Immature natural killer cell (primary cell): ENCODE measurements around the gene PTK7. TPM values are rescaled to one million over a fixed set of nuclear protein-coding genes. Genes with fewer than 3 reads are reported as not detected.

Source experiments
- DNase-seq, 3 donors: peaks; one replicate each; pipeline ENCODE4 v3.0.0; 2022; ENCODE audit warnings: mixed read lengths in 1 of 3
- H3K27ac Mint-ChIP-seq, 6 donors: one replicate each; pipeline ENCODE4 v1.8.0; 2020; ENCODE audit warnings: mixed read lengths in 6 of 6, mild to moderate bottlenecking in 5 of 6, inconsistent platforms in 4 of 6, moderate library complexity in 3 of 6
- H3K27me3 Mint-ChIP-seq, 3 donors: one replicate each; pipeline ENCODE4 v1.8.0; 2020 to 2021; ENCODE audit warnings: low read depth in 3 of 3, mild to moderate bottlenecking in 3 of 3, mixed read lengths in 3 of 3, moderate library complexity in 3 of 3, inconsistent platforms in 1 of 3
- H3K36me3 Mint-ChIP-seq, 3 donors: one replicate each; pipeline ENCODE4 v1.8.0; 2020; ENCODE audit warnings: mixed read lengths in 3 of 3, inconsistent platforms in 2 of 3, mild to moderate bottlenecking in 2 of 3
- H3K4me1 Mint-ChIP-seq, 2 donors: one replicate each; pipeline ENCODE4 v1.8.0; 2020; ENCODE audit warnings: inconsistent platforms in 2 of 2, mild to moderate bottlenecking in 2 of 2, mixed read lengths in 2 of 2, moderate library complexity in 1 of 2
- H3K4me3 Mint-ChIP-seq, 5 donors: one replicate each; pipeline ENCODE4 v1.8.0; 2020; ENCODE audit warnings: mild to moderate bottlenecking in 5 of 5, mixed read lengths in 5 of 5, inconsistent platforms in 3 of 5, moderate library complexity in 3 of 5
- H3K9me3 Mint-ChIP-seq, 6 donors: one replicate each; pipeline ENCODE4 v1.8.0; 2020; ENCODE audit warnings: mild to moderate bottlenecking in 6 of 6, mixed read lengths in 6 of 6, inconsistent platforms in 4 of 6, moderate library complexity in 3 of 6
- polyA plus RNA-seq, 3 donors: library from polyadenylated mRNA; unstranded; fragments of 300-500 nt; fragmentation: Illumina TruSeq; gene quantifications; one replicate each; pipeline ENCODE4 v1.2.3, GENCODE V29; 2021

The PTK7 gene
- polyA plus RNA-seq, 3 donors from 2014 or later: 1.1 TPM; not detected in 1

DNA sequence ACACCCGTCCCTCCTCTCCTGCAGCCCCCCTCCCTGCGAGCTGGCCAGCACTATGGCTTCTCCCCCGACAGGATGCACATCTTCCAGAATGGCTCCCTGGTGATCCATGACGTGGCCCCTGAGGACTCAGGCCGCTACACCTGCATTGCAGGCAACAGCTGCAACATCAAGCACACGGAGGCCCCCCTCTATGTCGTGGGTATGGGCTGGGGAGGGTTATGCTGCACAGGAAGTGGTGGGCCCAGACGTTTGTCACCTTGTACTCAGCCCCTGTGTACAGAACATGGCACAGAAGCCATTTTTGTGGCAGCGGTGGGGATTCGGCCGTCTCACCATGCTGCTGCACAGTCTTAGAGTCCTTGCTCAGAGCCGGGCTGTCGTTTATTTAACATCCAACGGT lies 66.0 kb downstream of the PTK7 start:
- no peaks in the 10 kb centered on the region for H3K36me3 Mint-ChIP-seq
- peaks cover 0 to 5% (median 0%) of the 10 kb centered on the region in 3 donors for H3K27me3 Mint-ChIP-seq
- H3K4me1 Mint-ChIP-seq: peaks cover 13 to 19% of the 10 kb centered on the region in 2 donors
- peak; percentile 6 to 9 (median 9) for DNase-seq
- no peaks in the 10 kb centered on the region for H3K9me3 Mint-ChIP-seq
- H3K27ac Mint-ChIP-seq: peak overlapping the region in 3 of 6 donors; percentile 45 to 87 (median 63)
- peak overlapping the region in 2 of 5 donors; percentile 10 to 25 for H3K4me3 Mint-ChIP-seq

DNA sequence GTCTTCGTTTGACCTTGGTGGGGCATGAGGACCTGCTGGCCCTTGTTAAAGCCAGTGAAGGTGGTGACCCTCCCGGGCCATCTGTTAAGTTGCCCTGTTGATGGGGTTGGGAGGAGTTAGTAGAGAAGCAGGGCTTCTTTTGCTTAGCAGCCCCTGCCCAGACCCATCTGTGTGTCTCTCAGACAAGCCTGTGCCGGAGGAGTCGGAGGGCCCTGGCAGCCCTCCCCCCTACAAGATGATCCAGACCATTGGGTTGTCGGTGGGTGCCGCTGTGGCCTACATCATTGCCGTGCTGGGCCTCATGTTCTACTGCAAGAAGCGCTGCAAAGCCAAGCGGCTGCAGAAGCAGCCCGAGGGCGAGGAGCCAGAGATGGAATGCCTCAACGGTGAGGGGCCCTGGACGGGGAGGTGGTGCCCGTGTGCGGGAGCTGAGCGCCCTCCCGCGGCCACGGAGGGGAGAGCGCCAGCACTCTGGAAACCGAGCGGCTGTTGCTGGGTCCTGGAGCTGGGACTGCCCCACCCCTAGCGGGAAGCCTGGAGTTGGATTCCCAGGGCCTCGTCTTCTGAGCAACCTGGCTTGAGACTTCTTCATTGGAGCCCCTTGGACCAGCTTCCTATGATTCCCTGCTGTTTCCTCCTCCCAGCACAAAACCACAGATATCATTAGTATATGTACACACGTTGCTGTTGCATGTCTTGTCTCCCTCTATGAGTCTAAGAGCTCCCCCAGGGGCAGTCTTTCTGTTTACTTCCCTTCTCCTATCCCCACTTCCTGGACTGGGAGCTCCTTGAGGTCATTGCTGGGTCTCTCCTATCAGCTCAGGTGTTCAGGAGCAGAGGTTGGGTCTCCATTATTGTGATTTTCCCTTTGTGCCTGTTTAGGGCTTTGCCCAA lies 67.4 kb downstream of the PTK7 start:
- Mint-ChIP-seq H3K27me3 (peaks cover 0 to 5% (median 0%) of the 10 kb centered on the region in 3 donors), H3K9me3 (no peaks in the 10 kb centered on the region), H3K27ac (peak overlapping the region in 2 of 6 donors; percentile 11 to 26), H3K36me3 (no peaks in the 10 kb centered on the region), H3K4me3 (peak overlapping the region in 2 of 5 donors; percentile 24 to 42), H3K4me1 (peaks cover 13 to 19% of the 10 kb centered on the region in 2 donors)
- DNase-seq: peak; percentile 42 to 64 (median 51)

DNA sequence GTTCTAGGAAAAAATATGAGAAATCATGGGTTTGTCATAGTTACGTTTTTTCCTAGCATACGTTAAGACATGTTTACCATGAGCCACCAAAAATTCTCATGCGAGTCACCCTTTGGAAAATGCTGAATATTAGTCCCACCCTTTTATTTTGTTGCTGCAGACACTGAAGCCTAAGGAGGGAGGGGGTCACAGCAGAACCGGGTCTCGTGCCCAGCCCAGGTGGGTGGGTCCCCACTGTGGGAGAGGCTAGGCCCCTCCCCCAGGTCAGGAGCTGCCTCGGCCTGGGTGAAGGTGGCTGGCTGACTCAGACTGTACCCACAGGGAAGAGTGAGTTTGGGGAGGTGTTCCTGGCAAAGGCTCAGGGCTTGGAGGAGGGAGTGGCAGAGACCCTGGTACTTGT lies 68.8 kb downstream of the PTK7 start:
- Mint-ChIP-seq H3K9me3 (no peaks in the 10 kb centered on the region), H3K27ac (no peak overlapping the region), H3K4me3 (no peak overlapping the region)

DNA sequence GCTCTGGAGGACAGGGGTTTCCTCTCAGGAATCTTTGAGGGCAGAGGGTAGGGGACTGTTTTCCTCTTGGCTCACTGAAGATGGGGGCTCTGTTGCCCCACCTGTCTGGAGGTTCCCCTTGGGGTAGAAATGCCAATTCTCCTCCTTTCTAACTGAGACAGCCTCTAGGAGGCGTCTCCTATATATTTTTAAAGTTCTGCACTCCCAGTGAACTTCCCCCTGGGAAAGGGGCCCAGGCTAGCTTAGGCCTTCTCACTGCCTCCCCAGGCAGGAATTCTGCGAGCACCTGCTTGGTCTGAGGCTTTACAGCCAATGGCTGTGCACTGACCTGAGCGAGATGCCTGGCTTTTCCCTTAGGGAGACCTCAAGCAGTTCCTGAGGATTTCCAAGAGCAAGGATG lies 70.1 kb downstream of the PTK7 start:
- Mint-ChIP-seq H3K4me3 (no peak overlapping the region), H3K36me3 (no peaks in the 10 kb centered on the region), H3K27me3 (peaks cover 0 to 3% (median 0%) of the 10 kb centered on the region in 3 donors), H3K4me1 (peaks cover 13 to 17% of the 10 kb centered on the region in 2 donors), H3K27ac (peak overlapping the region in 1 of 6 donors; percentile 40), H3K9me3 (no peaks in the 10 kb centered on the region)
- DNase-seq: no peak

More for the DNA sequence above, 68.8 kb downstream of the PTK7 start:
- Mint-ChIP-seq H3K4me1 (peaks cover 13 to 19% of the 10 kb centered on the region in 2 donors), H3K27me3 (peaks cover 0 to 5% (median 0%) of the 10 kb centered on the region in 3 donors), H3K36me3 (no peaks in the 10 kb centered on the region)
- DNase-seq: no peak

DNA sequence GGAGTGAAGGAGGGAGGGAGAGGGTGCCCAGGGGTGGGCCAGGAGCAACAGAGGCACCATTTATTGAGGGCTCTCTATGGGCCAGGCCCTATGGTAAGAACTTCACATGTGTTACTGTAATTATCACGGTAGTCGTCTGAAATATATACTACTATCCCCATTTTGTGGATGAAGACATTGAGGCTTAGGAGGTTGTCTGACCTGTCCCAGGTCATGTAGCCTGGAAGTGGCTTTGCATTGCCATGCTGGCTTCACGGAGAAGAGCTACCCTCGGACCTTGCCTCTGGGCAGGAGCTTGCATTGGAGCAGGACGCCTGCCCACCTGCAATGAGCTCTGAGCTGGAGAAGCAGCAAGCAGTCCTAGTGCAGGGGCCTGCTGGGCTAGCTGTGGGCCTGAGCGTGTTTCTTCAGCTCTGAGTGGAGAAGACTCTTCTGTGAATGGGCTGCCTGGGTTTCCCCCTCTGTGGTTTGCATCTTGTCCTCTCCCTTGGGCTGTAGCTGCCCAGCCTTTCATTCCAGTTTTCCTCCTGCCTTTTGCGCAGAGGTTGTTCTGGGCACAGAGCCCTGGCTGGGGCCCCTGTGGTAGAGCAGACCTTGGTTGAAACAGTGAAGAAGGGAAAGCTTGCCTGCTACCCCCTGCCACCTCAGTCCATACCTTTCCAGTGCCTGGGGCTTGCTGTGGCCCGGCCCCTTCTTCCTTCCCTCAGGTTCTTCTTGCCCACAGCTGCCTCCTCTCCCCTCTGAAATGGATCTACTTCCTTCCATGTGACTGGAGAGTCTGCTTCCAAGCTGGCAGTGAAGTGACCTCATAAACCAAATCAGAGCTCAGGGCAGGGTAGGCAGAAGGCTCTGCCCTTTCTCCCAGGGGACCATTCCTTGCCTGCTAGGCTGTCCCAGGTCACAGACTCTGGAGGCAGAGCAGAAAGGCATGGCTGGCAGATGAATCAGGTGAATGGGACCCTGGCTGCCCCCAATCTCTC lies 70.9 kb downstream of the PTK7 start:
- no peak for DNase-seq
- H3K4me3 Mint-ChIP-seq: no peak overlapping the region
- peaks cover 12 to 16% of the 10 kb centered on the region in 2 donors for H3K4me1 Mint-ChIP-seq
- no peaks in the 10 kb centered on the region for H3K9me3 Mint-ChIP-seq
- H3K27me3 Mint-ChIP-seq: peaks cover 0 to 3% (median 0%) of the 10 kb centered on the region in 3 donors
- H3K36me3 Mint-ChIP-seq: no peaks in the 10 kb centered on the region
- H3K27ac Mint-ChIP-seq: peak overlapping the region in 1 of 6 donors; percentile 40

DNA sequence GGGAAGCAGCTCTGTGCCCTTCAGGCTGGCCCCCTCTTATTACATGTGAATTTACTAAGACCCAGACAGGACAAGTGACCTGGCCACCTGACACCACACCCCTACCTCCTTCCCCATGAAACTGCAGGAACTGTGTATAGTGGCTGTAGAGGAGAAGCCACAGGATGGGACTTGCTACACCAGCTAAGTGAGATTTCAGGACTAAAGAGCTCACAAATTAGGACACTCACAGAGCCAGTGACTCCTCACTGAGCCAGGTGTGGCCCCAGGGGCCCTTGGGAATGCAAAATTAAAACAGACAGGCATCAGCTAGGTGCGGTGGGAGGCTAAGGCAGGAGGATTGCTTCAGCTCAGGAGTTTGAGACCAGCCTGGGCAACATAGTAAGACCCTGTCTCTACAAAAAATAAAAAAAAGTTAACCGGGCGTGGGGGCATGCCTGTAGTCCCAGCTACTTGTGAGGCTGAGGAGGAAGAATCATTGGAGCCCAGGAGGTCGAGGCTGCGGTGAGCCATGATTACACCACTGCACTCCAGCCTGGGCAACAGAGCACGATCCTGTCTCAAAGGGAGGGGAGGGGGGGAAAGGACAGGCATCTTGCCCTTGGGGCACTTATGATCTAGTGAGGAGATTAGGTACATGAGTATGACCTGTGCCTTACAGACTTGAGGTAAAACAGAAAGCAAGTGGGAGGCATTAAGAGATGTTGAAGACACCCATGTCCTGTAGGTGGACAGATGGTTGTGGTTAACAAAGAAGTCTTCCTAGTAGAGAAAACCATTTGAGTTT lies 71.8 kb downstream of the PTK7 start:
- Mint-ChIP-seq H3K4me3 (no peak overlapping the region), H3K9me3 (no peaks in the 10 kb centered on the region), H3K27ac (no peak overlapping the region), H3K36me3 (no peaks in the 10 kb centered on the region), H3K27me3 (peaks cover 0 to 3% (median 0%) of the 10 kb centered on the region in 3 donors), H3K4me1 (peaks cover 4 to 10% of the 10 kb centered on the region in 2 donors)
- no peak for DNase-seq

DNA sequence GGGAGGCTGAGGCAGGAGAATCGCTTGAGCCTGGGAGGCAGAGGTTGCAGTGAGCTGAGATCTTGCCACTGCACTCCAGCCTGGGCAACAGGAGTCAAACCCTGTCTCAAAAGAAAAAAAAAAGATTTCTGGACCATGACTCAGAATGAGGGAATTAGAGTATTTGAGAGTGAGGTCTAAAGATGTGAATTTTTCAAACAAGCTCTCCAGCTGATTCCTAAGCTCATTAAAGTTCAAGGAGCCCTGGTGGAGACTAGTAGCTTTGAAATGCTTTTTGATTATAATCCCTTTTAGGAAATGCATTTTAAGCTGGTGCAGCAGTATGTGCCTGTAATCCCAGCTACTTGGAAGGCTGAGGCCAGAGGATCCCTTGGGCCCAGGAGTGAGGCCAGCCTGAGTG lies 73.2 kb downstream of the PTK7 start:
- H3K36me3 Mint-ChIP-seq: no peaks in the 10 kb centered on the region
- H3K27ac Mint-ChIP-seq: no peak overlapping the region
- DNase-seq: no peak
- H3K9me3 Mint-ChIP-seq: no peaks in the 10 kb centered on the region
- no peaks in the 10 kb centered on the region for H3K4me1 Mint-ChIP-seq
- H3K4me3 Mint-ChIP-seq: no peak overlapping the region
- H3K27me3 Mint-ChIP-seq: no peaks in the 10 kb centered on the region

DNA sequence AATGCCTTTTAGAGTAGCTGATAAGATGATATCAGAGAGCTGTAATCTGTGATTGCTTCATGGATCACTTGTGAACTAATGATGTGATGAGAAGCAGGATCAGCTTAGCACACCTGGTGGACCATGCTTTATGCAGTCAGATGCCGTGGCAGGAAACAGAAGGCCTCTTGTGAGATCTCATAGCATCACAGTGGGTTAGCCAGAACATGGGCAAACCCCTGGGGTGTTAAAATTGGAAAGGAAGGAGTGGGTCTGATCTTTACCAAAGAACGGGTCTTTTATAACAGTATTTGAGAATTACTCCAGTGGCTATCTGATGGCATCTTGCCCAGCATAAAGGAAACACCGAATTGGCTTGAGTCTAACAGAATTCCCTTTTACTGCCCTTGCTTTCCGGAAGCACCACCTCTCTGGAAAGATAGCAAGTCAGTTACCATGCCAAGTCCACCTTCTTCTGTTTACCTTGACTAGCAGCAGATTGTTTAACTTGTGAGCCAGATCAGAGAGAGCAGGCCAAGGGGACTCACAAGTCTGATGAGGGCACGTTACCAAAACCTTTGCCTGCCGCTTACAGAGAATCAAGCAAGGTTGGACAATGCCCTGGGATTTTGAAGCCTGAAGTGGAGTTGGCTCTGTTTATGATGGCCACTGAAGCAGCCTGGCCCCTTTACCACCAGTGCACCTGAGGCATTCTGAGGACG lies 74.1 kb downstream of the PTK7 start:
- no peaks in the 10 kb centered on the region for H3K9me3 Mint-ChIP-seq
- no peak overlapping the region for H3K27ac Mint-ChIP-seq
- H3K4me1 Mint-ChIP-seq: no peaks in the 10 kb centered on the region
- DNase-seq: no peak
- no peak overlapping the region for H3K4me3 Mint-ChIP-seq
- no peaks in the 10 kb centered on the region for H3K36me3 Mint-ChIP-seq
- H3K27me3 Mint-ChIP-seq: no peaks in the 10 kb centered on the region

DNA sequence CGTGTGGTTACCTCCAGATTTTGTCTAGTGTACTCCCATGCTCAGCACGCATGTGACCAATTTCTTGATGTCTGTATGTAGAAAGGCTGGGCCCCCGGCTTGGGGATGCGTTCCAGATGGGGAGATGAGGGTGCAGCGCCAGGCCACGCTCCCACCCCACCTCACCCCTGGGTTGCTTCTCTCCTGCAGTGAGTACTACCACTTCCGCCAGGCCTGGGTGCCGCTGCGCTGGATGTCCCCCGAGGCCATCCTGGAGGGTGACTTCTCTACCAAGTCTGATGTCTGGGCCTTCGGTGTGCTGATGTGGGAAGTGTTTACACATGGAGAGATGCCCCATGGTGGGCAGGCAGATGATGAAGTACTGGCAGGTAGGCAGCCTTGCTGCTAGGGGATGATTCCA lies 83.5 kb downstream of the PTK7 start:
- Mint-ChIP-seq H3K36me3 (no peaks in the 10 kb centered on the region), H3K27me3 (no peaks in the 10 kb centered on the region), H3K9me3 (no peaks in the 10 kb centered on the region), H3K27ac (no peak overlapping the region), H3K4me1 (no peaks in the 10 kb centered on the region), H3K4me3 (no peak overlapping the region)
- DNase-seq: no peak

DNA sequence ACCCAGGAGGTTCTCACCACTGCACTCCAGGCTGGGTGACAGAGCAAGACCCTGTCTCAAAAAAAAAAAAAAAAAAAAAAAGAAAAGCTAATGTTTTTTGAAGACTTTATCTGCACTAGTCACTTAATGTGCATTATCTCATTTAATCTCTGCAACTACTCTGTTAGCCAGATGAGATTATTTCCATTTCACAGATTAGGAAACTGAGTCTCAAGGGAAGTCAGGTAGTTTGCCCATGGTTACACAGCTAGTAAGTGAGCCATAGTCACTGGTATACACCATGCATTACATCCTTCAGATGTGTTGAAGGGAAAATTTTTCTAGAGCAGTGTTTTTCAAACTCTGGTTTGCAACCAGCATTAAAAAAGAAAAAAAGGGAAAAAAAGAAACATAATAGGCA lies 87.8 kb downstream of the PTK7 start:
- DNase-seq: no peak
- Mint-ChIP-seq H3K9me3 (no peaks in the 10 kb centered on the region), H3K36me3 (no peaks in the 10 kb centered on the region), H3K27me3 (no peaks in the 10 kb centered on the region), H3K4me1 (no peaks in the 10 kb centered on the region), H3K27ac (no peak overlapping the region), H3K4me3 (no peak overlapping the region)

DNA sequence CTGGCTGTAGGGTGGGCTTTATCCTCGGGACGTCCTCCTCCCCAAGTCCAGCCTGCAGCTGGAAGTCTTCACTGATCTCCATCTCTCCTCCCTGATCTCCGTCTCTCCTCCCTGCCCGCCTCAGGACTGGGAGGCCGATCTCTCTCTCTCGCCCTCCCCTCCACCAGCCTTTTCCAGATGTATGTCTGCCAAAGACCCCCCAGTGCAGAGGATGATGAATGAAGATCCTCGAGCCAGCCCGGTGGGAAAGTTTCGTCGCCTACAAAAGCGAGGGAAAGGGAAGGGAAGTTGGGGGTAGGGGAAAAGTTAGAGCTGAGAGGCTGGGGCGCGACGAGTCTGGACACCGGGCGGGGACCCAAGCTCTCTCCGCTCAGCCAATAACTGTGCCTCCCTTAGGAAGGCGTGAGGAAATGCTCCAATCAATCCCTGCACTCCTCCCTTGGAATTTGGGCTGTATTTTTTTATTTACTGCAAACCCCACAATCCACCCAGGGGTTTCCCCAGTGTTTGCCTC lies 94.4 kb downstream of the PTK7 start:
- peaks cover 45 to 48% of the 10 kb centered on the region in 2 donors for H3K4me1 Mint-ChIP-seq
- peak overlapping the region; percentile 85 to 99 (median 96) for H3K27ac Mint-ChIP-seq
- H3K27me3 Mint-ChIP-seq: peaks cover 5 to 9% (median 8%) of the 10 kb centered on the region in 3 donors
- no peak for DNase-seq
- H3K9me3 Mint-ChIP-seq: no peaks in the 10 kb centered on the region
- H3K4me3 Mint-ChIP-seq: peak overlapping the region; percentile 85 to 97 (median 94)
- H3K36me3 Mint-ChIP-seq: peaks cover 0 to 3% (median 0%) of the 10 kb centered on the region in 3 donors

DNA sequence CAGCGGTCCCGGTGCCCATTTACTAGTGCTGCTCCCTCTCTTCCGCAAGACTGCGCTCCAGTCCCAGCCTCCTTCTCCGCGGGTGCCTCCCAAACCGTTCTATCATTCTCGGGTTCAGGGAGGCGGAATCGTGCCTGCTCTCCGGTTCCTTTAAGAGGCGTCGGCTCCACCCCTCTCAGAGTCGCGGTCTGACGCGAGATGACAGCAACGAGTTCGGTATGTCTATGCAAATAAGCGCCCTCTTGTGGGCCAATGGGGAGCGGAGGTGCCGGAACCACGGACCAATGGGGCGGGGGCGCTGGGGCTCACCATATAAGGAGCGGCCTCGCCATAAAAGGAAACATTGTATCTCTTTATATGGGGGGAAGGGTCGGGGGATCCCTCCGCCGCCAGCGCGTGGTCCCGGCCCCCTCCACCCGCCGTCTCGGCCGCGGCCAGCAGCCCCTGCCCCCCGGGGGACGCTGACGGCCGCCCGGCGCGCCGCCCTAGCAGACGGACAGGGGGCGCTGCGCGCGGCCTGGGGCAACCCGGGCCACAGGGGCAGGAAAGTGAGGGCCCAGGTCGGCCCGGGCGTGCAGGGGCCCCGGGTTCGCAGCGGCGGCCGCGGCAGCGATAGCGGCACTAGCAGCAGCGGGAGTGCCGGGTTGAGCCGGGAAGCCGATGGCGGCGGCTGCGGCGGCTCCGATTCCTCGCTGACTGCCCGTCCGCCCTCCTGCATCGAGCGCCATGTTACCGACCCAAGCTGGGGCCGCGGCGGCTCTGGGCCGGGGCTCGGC lies 95.0 kb downstream of the PTK7 start, which contains the start of gene SRF:
TSS of gene SRF (plus strand) at position 339 of the 776 bp plus-strand sequence. CDS start at position 727, 388 bp downstream.
- Mint-ChIP-seq H3K36me3 (peaks cover 0 to 3% (median 0%) of the 10 kb centered on the region in 3 donors), H3K27me3 (peaks cover 5 to 9% (median 8%) of the 10 kb centered on the region in 3 donors), H3K27ac (peak within 1 kb of the TSS; percentile 85 to 99 (median 96)), H3K4me1 (peaks cover 51 to 54% of the 10 kb centered on the region in 2 donors), H3K4me3 (peak within 1 kb of the TSS; percentile 94 to 98 (median 96)), H3K9me3 (no peaks in the 10 kb centered on the region)
- DNase-seq: peak; percentile 98 to 99 (median 99)
